Stimulated activated CD4-positive, alpha-beta T cell treated with anti-CD3 and anti-CD28 coated beads, TNF-alpha, amount 100 ng/mL, for 48 hours (primary cell): ENCODE results near the gene FPR2.
"Not testable (repeated sequence)": the region's sequence is repeated elsewhere in the genome, so short reads cannot be mapped to it uniquely, and the experiment has no call there.

Experiments used
- DNase-seq, 3 donors: peaks; one replicate each; pipeline ENCODE4 v3.0.0-alpha.2; 2020; ENCODE audit warnings: low read depth in 3 of 3

Gene FPR2

GRCh38 chr19:51783372-51783771 is 22.4 kb downstream of the FPR2 start:
- no peak for DNase-seq

GRCh38 chr19:51784109-51784785 is 23.3 kb downstream of the FPR2 start:
- no peak for DNase-seq

DNA sequence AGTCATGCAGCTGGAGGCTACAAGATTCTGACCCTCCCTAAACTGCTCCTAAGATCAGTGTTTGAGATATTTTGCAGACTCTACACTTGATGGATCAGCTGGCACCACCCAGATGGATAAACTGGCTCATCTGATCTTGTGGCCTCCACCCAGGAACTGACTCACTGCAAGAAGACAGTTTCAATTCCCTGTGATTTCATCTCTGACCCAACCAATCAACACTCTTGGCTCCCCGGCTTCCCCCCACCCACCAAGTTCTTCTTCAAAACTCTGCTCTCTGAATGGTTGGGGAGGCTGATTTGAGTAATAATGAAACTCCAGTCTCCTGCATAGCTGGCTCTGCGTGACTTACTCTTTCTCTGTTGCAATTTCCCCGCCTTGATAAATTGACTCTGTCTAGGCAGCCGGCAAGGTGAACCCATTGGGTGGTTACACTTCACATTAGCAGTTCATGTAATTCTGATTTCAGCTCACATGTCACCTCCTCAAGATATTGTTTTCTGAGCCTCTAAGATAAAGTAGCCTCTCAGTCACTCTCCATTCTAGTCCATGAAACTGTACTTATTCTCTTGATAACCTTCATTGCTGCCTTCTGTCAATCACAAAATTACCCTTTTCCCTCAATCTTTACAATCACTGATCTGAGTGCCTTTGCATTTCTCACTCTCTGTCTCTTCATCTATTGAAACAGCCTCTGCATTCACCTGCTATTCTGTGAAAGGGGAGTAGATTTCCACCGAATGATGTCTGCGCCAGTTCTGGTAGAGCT is 24.1 kb downstream of the FPR2 start:
- DNase-seq = peak; percentile 28 to 59 (median 53)

GRCh38 chr19:51786646-51787494 is 25.9 kb downstream of the FPR2 start:
- no peak for DNase-seq

GRCh38 chr19:51788029-51788428 is 27.0 kb downstream of the FPR2 start:
- no peak for DNase-seq

DNA sequence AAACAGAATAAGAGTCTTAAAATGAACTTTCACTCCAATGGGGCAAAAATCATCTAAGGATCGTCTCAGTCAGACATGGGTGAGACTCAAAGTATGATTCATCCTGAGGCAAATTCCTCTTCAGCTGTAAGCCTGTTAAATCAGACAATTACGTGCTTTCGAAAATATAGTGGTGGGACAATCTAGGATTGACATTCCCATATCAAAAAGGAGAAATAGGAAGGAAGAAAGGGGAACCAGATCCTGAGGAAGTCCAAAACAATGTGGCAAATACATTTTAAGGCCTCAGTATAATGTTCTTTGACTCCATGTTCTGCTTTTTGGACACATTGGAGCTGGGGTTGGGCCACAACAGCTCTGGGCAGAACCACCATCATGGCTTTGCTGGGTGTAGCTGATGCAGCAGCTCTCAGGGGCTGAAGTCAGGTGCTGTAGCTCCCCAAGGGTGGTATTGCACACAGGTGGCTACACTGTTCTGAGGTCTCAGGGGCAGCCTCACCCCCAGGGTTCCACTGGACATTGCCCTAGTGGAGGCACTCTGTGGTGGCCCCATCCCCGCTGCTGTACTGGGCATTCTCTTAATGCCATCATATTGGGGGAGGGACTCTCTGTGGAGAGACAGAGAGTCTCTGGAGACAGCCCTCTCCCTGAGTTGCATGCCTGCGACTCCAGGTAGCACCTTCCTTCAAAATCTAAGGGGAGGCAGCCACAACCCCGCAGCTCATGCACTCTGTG is 28.2 kb downstream of the FPR2 start:
- no peak for DNase-seq

GRCh38 chr19:51792932-51793331 is 32.0 kb downstream of the FPR2 start:
- no peak for DNase-seq

DNA sequence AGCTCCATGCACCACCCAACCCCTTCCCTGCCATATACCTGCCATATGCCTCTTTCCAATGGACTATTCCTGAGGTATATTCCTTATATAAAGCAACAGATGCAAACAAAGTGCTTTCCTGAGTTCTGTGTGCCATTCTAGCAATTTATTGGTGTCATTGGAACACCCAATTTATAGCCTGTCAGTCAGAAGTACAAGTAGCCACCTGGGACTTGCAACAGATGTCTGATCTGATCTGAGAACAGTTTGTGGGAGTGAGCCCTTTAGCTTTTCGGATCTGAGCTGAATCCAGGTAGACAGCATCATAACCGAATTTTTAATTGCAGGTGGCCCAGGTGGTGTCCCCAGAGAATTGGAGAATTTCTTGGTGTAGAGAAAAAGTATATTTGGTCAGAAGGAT is 33.0 kb downstream of the FPR2 start:
- DNase-seq = no peak

GRCh38 chr19:51794885-51795490 is 34.0 kb downstream of the FPR2 start, which contains the start of gene FPR3:
Gene FPR3, plus strand, starts transcription at chr19:51795157. Its CDS starts 28,592 bp downstream, at chr19:51823749.
- DNase-seq = no peak

- DNase-seq = no peak
These were observed 35.3 kb downstream of the FPR2 start for GRCh38 chr19:51796195-51796679.

DNA sequence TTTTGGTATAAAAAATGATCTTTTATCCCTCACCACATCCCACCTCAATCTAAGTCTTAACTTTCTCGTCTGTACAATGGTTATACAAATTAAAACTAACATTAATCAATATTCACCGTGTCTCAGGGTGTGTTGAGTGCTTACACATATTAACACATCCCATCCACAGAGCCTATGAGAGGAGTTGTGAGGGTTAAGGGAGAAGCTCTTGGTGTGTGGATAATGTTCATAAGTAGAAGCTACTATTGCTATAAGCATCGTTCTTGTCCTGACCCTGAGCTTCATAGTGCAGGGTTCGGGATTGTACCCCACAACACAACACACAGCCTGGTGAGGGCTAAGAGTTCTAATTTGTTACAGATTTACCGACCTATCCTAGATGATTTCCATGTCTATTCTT is 36.5 kb downstream of the FPR2 start:
- DNase-seq = no peak

- no peak for DNase-seq
These were observed 37.1 kb downstream of the FPR2 start for GRCh38 chr19:51798062-51798461.

GRCh38 chr19:51799034-51799773 is 38.2 kb downstream of the FPR2 start:
- DNase-seq = no peak

GRCh38 chr19:51799774-51800472 is 38.9 kb downstream of the FPR2 start:
- DNase-seq = no peak

GRCh38 chr19:51800473-51801244 is 39.7 kb downstream of the FPR2 start:
- DNase-seq = no peak

- no peak for DNase-seq
These were observed 41.8 kb downstream of the FPR2 start for GRCh38 chr19:51802775-51803174.

- DNase-seq = no peak
These were observed 42.5 kb downstream of the FPR2 start for GRCh38 chr19:51803519-51803918.

DNA sequence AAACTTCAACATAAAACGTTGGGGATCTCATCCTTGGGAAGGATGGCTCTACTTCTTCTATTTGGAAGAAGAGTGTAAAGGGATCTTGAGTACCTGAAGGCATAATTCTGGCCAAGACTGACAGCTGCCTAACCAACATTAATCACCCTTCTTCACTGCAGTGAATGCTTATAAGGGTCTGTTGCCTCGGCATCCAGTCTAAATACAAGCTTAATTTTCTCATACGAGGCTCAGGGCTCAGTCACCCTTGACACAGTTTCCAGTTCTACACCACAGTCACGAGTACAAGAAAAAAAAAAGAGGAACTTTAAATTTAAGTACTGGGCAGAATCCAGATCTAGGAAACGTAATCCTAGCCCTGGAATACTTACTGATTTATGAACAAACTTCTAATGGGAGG is 43.0 kb downstream of the FPR2 start:
- no peak for DNase-seq

DNA sequence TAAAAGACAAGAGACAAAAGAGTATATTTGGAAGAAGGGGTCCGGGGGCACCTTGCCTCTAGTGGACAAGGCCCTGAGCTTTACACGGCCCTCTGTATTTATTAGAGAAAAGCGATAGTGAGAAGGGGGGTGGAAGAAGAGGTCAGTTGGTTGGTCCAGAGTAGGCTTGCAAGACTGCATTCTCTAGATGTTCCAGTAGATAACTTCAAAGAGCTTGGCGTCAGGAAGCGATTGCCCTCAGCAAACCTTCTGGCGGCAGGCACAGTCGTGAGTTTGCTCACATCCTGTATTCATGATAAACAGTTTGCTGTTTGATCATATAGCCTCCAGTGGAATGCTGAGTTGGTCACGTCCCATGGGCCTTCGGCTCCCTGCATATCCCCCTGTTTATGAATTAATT is 43.8 kb downstream of the FPR2 start:
- DNase-seq = not testable (repeated sequence)
